ENCODE measurements around the gene INTS7. TPM values are rescaled to one million over a fixed set of nuclear protein-coding genes. Genes with fewer than 3 reads are reported as not detected.

INTS7 gene
- total and polyA plus RNA-seq, 8 donors, result 18.9 to 28.7 (median 22.1) TPM

- Histone ChIP-seq H3K27ac (no peak overlapping the region), H3K4me1 (peaks cover 0 to 16% of the 10 kb centered on the region in 2 donors), H3K9me3 (no peaks in the 10 kb centered on the region), H3K27me3 (no peaks in the 10 kb centered on the region), H3K4me3 (no peak overlapping the region), H3K36me3 (no peaks in the 10 kb centered on the region)
- DNase-seq, result no peak
- ATAC-seq, result no peak
- intact Hi-C loops (cut with DNase I), result no loop called here
- TF ChIP-seq, protein P1, sequence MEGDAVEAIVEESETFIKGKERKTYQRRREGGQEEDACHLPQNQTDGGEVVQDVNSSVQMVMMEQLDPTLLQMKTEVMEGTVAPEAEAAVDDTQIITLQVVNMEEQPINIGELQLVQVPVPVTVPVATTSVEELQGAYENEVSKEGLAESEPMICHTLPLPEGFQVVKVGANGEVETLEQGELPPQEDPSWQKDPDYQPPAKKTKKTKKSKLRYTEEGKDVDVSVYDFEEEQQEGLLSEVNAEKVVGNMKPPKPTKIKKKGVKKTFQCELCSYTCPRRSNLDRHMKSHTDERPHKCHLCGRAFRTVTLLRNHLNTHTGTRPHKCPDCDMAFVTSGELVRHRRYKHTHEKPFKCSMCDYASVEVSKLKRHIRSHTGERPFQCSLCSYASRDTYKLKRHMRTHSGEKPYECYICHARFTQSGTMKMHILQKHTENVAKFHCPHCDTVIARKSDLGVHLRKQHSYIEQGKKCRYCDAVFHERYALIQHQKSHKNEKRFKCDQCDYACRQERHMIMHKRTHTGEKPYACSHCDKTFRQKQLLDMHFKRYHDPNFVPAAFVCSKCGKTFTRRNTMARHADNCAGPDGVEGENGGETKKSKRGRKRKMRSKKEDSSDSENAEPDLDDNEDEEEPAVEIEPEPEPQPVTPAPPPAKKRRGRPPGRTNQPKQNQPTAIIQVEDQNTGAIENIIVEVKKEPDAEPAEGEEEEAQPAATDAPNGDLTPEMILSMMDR (IDR thresholded peaks at IDR 0.05), result no peak
Observed at GRCh38 chr1:211908951-211909350, 126.4 kb downstream of the INTS7 start.

DNA sequence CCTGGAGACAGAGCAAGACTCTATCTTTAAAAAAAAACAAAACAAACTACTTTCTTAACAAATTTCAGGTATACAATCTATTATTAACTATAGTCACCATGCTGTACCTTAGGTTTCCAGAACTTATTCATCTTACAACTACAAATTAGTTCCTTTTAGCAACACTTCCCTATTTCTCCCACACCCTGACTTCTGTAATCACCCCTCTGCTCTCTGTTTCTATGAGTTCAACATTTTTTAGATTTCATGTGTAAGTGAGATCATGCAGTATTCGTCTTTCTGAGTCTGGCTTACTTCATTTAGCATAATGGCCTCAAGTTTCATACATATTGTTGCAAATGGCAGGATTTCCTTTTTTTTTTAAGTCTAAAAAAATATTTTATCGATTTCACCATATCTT, 126.9 kb downstream of the INTS7 start:
- Histone ChIP-seq H3K27me3 (no peaks in the 10 kb centered on the region), H3K36me3 (no peaks in the 10 kb centered on the region), H3K27ac (no peak overlapping the region), H3K4me3 (no peak overlapping the region), H3K9me3 (no peaks in the 10 kb centered on the region), H3K4me1 (peaks cover 0 to 16% of the 10 kb centered on the region in 2 donors)
- ATAC-seq (peak; percentile 54), DNase-seq (no peak)
- intact Hi-C loops (cut with DNase I), result no loop called here
- TF ChIP-seq, protein P1 (IDR thresholded peaks at IDR 0.05), result no peak

DNA sequence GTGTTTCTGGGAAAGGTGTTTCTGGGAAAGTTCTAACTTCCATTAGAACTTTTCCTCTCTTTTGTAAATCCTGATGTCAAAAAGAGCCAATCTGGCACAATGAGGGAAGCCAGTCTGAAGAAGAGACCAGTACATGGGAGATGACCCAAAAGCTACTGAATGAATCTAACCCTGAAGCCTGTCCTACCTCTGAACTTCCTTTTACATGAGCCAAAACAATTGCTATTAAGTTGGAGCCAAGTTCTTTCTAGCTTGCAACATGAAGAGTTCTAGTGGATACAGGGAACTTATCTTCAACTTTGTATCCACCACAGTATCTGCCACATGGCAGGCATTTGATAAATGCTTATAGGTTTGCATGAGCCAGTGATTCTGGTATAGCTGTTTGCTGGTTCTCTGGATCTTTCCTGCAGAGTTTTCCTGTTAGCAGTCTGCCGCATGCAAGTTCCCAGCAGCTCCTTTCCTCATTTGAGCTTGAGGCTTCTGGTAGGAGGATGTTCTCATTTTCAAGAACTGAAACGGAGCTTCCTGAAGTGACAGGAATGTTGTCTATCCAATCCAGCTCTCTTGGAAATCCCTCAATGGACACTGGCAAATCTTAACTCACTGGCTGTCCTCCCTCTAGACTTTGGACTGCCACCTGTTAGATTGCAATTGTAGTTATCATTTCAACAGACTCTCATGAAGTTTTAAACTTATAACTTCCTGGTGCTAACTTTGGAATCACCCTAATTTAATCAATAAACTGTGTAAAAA, 131.7 kb downstream of the INTS7 start:
- DNase-seq (no peak), ATAC-seq (no peak)
- Histone ChIP-seq H3K9me3 (no peaks in the 10 kb centered on the region), H3K27me3 (no peaks in the 10 kb centered on the region), H3K27ac (no peak overlapping the region), H3K4me3 (no peak overlapping the region), H3K4me1 (peaks cover 0 to 9% of the 10 kb centered on the region in 2 donors), H3K36me3 (no peaks in the 10 kb centered on the region)
- TF ChIP-seq, protein P1 (IDR thresholded peaks at IDR 0.05), result no peak
- intact Hi-C loops (cut with DNase I), result no loop called here

DNA sequence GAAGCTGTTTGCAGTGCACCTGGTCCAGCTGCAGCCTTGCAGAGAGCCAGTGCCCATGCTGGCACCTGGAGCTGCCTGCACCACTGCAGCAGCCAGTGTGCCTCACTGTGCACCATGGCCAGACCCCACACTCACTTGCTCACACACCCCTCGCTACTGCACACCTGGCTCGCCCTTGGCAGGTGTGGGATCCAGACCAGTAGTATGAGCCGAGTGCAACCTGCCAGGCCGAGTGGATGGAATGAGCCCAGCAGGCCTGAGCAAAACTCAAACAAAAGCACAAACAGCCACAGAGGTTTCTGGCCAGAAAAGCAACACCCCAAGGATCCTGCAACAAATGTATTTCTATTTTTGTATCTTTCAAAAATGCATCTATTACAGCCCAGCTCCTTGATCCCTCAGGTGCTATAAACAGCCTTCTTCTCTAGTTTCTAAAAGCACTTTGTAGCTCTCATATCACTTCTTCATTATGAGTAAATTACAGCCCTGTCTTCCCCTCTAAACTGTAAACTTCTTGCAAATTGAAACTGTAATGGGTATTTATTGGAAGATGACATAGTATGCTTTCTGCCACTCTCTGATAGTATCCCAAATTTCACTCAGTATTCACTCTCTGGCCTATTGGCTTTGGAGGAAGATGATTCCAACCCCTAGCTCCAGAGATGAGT, 132.6 kb downstream of the INTS7 start:
- no peaks in the 10 kb centered on the region for H3K36me3 ChIP-seq
- H3K27me3 ChIP-seq, result no peaks in the 10 kb centered on the region
- no peak overlapping the region for H3K4me3 ChIP-seq
- H3K27ac ChIP-seq, result no peak overlapping the region
- TF ChIP-seq, protein P1 (IDR thresholded peaks at IDR 0.05), result no peak
- no peaks in the 10 kb centered on the region for H3K4me1 ChIP-seq
- no peak for ATAC-seq
- no peak for DNase-seq
- intact Hi-C loops (cut with DNase I), result no loop called here
- no peaks in the 10 kb centered on the region for H3K9me3 ChIP-seq

DNA sequence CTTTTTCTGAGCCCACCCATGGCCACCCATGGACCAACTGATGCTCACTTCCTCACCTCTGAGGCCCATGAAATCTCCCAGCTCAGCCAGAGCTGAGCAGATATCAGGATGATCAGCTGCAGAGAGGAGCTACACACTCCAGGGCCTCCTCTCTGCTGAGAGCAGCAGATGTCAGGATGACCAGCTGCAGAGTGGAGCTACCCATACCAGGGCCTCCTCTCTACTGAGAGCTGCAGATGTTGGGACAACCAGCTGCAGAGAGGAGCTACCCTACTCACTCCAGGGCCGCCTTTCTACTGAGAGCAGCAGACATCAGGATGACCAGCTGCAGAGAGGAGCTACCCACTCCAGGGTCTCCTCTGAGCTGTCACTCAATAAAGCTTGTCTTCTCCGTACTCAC, 133.4 kb downstream of the INTS7 start:
- H3K4me1 ChIP-seq, result no peaks in the 10 kb centered on the region
- no peaks in the 10 kb centered on the region for H3K36me3 ChIP-seq
- ATAC-seq (no peak), DNase-seq (no peak)
- TF ChIP-seq, protein P1 (IDR thresholded peaks at IDR 0.05), result no peak
- intact Hi-C loops (cut with DNase I), result no loop called here
- H3K27ac ChIP-seq, result no peak overlapping the region
- no peaks in the 10 kb centered on the region for H3K27me3 ChIP-seq
- H3K9me3 ChIP-seq, result no peaks in the 10 kb centered on the region
- H3K4me3 ChIP-seq, result no peak overlapping the region
